MCF 10A (cell line): Measurements from ENCODE around the gene PTPN4. TPM values are rescaled to one million over a fixed set of nuclear protein-coding genes. Genes with fewer than 3 reads are reported as not detected.

Experiments
- BruUV-seq: library from RNA; stranded (reverse); fragments of 400-500 nt; replicated peaks from 2 replicates; lab custom pipeline; 2021; lab: Mats Ljungman, UMichigan
- CTCF ChIA-PET: fragments of 300-600 bp; sonication (Branson Sonifier 250); formaldehyde crosslinking; extraction: SDS; loops from one replicate; lab custom pipeline; 2021; ENCODE audit warnings: antibody characterized with exemption, inconsistent platforms; lab: Yijun Ruan, JAX
- POLR2A ChIA-PET: fragments of 300-600, 350-650 bp; sonication (Branson Sonifier 250); formaldehyde crosslinking; extraction: SDS; loops from one replicate; lab custom pipeline; 2020; ENCODE audit warnings: antibody characterized with exemption, inconsistent platforms; lab: Yijun Ruan, JAX
- DNase-seq: peaks from one replicate; pipeline ENCODE4 v3.0.0-alpha.2; 2018; ENCODE audit not compliant: unreplicated experiment
- H3K27ac Mint-ChIP-seq: one replicate; pipeline ENCODE4 v1.8.0; 2022; ENCODE audit warnings: mild to moderate bottlenecking, low read depth, mixed read lengths; ENCODE audit not compliant: unreplicated experiment
- H3K27me3 Mint-ChIP-seq: one replicate; pipeline ENCODE4 v1.8.0; 2022; ENCODE audit warnings: mixed read lengths; ENCODE audit not compliant: insufficient read depth, unreplicated experiment
- H3K36me3 Mint-ChIP-seq: one replicate; pipeline ENCODE4 v1.8.0; 2022; ENCODE audit warnings: mild to moderate bottlenecking, moderate library complexity, mixed read lengths; ENCODE audit not compliant: insufficient read depth, unreplicated experiment
- H3K4me1 Mint-ChIP-seq: one replicate; pipeline ENCODE4 v1.8.0; 2022; ENCODE audit warnings: mixed read lengths; ENCODE audit not compliant: insufficient read depth, unreplicated experiment
- H3K4me3 Mint-ChIP-seq: one replicate; pipeline ENCODE4 v1.8.0; 2022; ENCODE audit warnings: mild to moderate bottlenecking, moderate library complexity, mixed read lengths; ENCODE audit not compliant: unreplicated experiment
- H3K9me3 Mint-ChIP-seq: one replicate; pipeline ENCODE4 v1.8.0; 2022; ENCODE audit warnings: mixed read lengths; ENCODE audit not compliant: unreplicated experiment
- intact Hi-C: fragments of 100-400 bp; cut with micrococcal nuclease; formaldehyde crosslinking; loops from 2 replicates; pipeline ENCODE4 v1.14.1; 2022
- total RNA-seq: library from RNA; stranded (reverse); gene quantifications from 2 replicates; pipeline ENCODE4 v1.2.3, GENCODE V29; 2022
- TF ChIP-seq, protein P1 (sequence below): fragments of 200-600 bp; IDR thresholded peaks from one replicate; pipeline ENCODE4 v1.8.0; 2022; ENCODE audit warnings: antibody characterized with exemption, mild to moderate bottlenecking; ENCODE audit not compliant: unreplicated experiment

Gene PTPN4
- total RNA-seq, 1 experiment from 2014 or later, result 21.1 TPM

DNA sequence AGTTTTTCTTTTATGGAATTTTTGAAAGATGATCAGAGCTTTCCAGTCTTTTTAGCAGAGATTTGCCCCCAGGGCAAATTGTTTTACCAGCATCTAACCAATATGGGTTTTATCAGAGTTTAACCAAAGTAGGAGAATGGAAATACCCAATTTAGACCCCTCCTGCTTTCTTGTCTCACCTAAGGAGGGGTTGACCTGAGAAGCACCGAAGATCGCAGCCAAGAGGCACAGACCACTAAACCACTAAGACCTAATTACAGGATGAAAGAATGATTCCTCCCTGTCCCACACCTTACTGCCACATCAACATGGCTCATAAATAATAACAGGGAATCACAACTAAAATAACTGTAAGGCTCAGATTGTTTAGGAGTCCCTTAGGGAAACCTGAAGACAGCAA, 141.3 kb downstream of the PTPN4 start:
- peaks cover 44% of the 10 kb centered on the region for H3K36me3 Mint-ChIP-seq
- H3K27me3 Mint-ChIP-seq, result no peaks in the 10 kb centered on the region
- H3K4me1 Mint-ChIP-seq, result no peaks in the 10 kb centered on the region
- no peak for DNase-seq
- BruUV-seq, result no TSS peak
- no peaks in the 10 kb centered on the region for H3K9me3 Mint-ChIP-seq
- no peak overlapping the region for H3K4me3 Mint-ChIP-seq
- TF ChIP-seq, protein P1, sequence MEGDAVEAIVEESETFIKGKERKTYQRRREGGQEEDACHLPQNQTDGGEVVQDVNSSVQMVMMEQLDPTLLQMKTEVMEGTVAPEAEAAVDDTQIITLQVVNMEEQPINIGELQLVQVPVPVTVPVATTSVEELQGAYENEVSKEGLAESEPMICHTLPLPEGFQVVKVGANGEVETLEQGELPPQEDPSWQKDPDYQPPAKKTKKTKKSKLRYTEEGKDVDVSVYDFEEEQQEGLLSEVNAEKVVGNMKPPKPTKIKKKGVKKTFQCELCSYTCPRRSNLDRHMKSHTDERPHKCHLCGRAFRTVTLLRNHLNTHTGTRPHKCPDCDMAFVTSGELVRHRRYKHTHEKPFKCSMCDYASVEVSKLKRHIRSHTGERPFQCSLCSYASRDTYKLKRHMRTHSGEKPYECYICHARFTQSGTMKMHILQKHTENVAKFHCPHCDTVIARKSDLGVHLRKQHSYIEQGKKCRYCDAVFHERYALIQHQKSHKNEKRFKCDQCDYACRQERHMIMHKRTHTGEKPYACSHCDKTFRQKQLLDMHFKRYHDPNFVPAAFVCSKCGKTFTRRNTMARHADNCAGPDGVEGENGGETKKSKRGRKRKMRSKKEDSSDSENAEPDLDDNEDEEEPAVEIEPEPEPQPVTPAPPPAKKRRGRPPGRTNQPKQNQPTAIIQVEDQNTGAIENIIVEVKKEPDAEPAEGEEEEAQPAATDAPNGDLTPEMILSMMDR, result no peak
- CTCF ChIA-PET, result no interaction called here
- POLR2A ChIA-PET, result no interaction called here
- H3K27ac Mint-ChIP-seq, result no peak overlapping the region
- intact Hi-C loops, result no loop called here

GRCh38 chr2:119910566-119910965, 150.8 kb downstream of the PTPN4 start:
- ChIA-PET CTCF (no interaction called here), POLR2A (no interaction called here)
- DNase-seq, result no peak
- Mint-ChIP-seq H3K27ac (no peak overlapping the region), H3K9me3 (no peaks in the 10 kb centered on the region), H3K36me3 (peaks cover 44% of the 10 kb centered on the region), H3K27me3 (no peaks in the 10 kb centered on the region), H3K4me1 (no peaks in the 10 kb centered on the region), H3K4me3 (no peak overlapping the region)
- TF ChIP-seq, protein P1, result no peak
- intact Hi-C loops, result no loop called here
- BruUV-seq, result no TSS peak

GRCh38 chr2:119914266-119914665, 154.5 kb downstream of the PTPN4 start:
- ChIA-PET POLR2A (no interaction called here), CTCF (no interaction called here)
- BruUV-seq, result no TSS peak
- Mint-ChIP-seq H3K4me3 (no peak overlapping the region), H3K36me3 (peaks cover 35% of the 10 kb centered on the region), H3K27ac (no peak overlapping the region), H3K27me3 (no peaks in the 10 kb centered on the region), H3K9me3 (no peaks in the 10 kb centered on the region), H3K4me1 (no peaks in the 10 kb centered on the region)
- intact Hi-C loops, result no loop called here
- TF ChIP-seq, protein P1, result no peak
- no peak for DNase-seq

- intact Hi-C loops, result no loop called here
- H3K27me3 Mint-ChIP-seq, result no peaks in the 10 kb centered on the region
- TF ChIP-seq, protein P1, result no peak
Measured at GRCh38 chr2:119921825-119922224, 162.1 kb downstream of the PTPN4 start.

More at GRCh38 chr2:119921825-119922224, 162.1 kb downstream of the PTPN4 start:
- ChIA-PET CTCF (no interaction called here), POLR2A (no interaction called here)
- H3K9me3 Mint-ChIP-seq, result no peaks in the 10 kb centered on the region
- no TSS peak for BruUV-seq
- no peak for DNase-seq
- H3K4me3 Mint-ChIP-seq, result no peak overlapping the region
- no peak overlapping the region for H3K27ac Mint-ChIP-seq
- H3K36me3 Mint-ChIP-seq, result peaks cover 13% of the 10 kb centered on the region
- no peaks in the 10 kb centered on the region for H3K4me1 Mint-ChIP-seq
